Colon (tissue), 2 donors: Measurements from ENCODE around the gene EXPH5.
"Not testable (repeated sequence)": the region's sequence is repeated elsewhere in the genome, so short reads cannot be mapped to it uniquely, and the experiment has no call there.

Experiments
- FAIRE-seq: peaks from 2 replicates; lab custom pipeline; 2012; peaks lifted over from hg19 to GRCh38; lab: Jason Lieb, UNC
- donor health status: control.
- donor health status: control.

EXPH5 gene

GRCh38 chr11:108593214-108593922 is at the start of gene EXPH5:
EXPH5 (minus strand) TSS chr11:108593768; CDS start chr11:108593536, 232 bp downstream.
- peak; percentile 47 for FAIRE-seq

- FAIRE-seq = not testable (repeated sequence)
Observed at GRCh38 chr11:108641752-108642151, 48.2 kb upstream of the EXPH5 start.

- FAIRE-seq = no peak
Observed at GRCh38 chr11:108639146-108639545, 45.6 kb upstream of the EXPH5 start.

- FAIRE-seq = no peak
Observed at GRCh38 chr11:108636222-108636621, 42.7 kb upstream of the EXPH5 start.

- FAIRE-seq = no peak
Observed at GRCh38 chr11:108635106-108635505, 41.5 kb upstream of the EXPH5 start.

GRCh38 chr11:108632041-108632704 is 38.6 kb upstream of the EXPH5 start:
- FAIRE-seq = no peak

- no peak for FAIRE-seq
Observed at GRCh38 chr11:108629274-108629673, 35.7 kb upstream of the EXPH5 start.

GRCh38 chr11:108628812-108629211 is 35.2 kb upstream of the EXPH5 start:
- FAIRE-seq = no peak

- no peak for FAIRE-seq
Observed at GRCh38 chr11:108628326-108628725, 34.8 kb upstream of the EXPH5 start.

- no peak for FAIRE-seq
Observed at GRCh38 chr11:108624196-108624925, 30.8 kb upstream of the EXPH5 start.

GRCh38 chr11:108622341-108622740 is 28.8 kb upstream of the EXPH5 start:
- FAIRE-seq = no peak

GRCh38 chr11:108620958-108621772 is 27.6 kb upstream of the EXPH5 start:
- no peak for FAIRE-seq

- no peak for FAIRE-seq
Observed at GRCh38 chr11:108618529-108618928, 25.0 kb upstream of the EXPH5 start.

- FAIRE-seq = no peak
Observed at GRCh38 chr11:108617055-108617454, 23.5 kb upstream of the EXPH5 start.

GRCh38 chr11:108616549-108616948 is 23.0 kb upstream of the EXPH5 start:
- FAIRE-seq = no peak

GRCh38 chr11:108614086-108614485 is 20.5 kb upstream of the EXPH5 start:
- no peak for FAIRE-seq

- FAIRE-seq = no peak
Observed at GRCh38 chr11:108609682-108610081, 16.1 kb upstream of the EXPH5 start.

GRCh38 chr11:108608548-108608947 is 15.0 kb upstream of the EXPH5 start:
- no peak for FAIRE-seq

GRCh38 chr11:108606495-108607160 is 13.1 kb upstream of the EXPH5 start:
- no peak for FAIRE-seq

- FAIRE-seq = no peak
Observed at GRCh38 chr11:108606070-108606469, 12.5 kb upstream of the EXPH5 start.

GRCh38 chr11:108602818-108603217 is 9.2 kb upstream of the EXPH5 start:
- not testable (repeated sequence) for FAIRE-seq

- FAIRE-seq = no peak
Observed at GRCh38 chr11:108601150-108601549, 7.6 kb upstream of the EXPH5 start.
